Head of caudate nucleus (tissue), 42 donors: ENCODE measurements around the gene ECM1.

ENCODE experiments used
- DNase-seq, 42 donors: peaks; one replicate each; pipeline versions ENCODE4 v3.0.0 to v3.0.0-alpha.2; 2020 to 2021; ENCODE audit warnings: mixed read lengths in 7 of 42
- intact Hi-C: fragments of 100-400 bp; cut with DNase I; formaldehyde crosslinking; loops from one replicate; pipeline ENCODE4 v1.15.0; 2022

Gene ECM1

DNA sequence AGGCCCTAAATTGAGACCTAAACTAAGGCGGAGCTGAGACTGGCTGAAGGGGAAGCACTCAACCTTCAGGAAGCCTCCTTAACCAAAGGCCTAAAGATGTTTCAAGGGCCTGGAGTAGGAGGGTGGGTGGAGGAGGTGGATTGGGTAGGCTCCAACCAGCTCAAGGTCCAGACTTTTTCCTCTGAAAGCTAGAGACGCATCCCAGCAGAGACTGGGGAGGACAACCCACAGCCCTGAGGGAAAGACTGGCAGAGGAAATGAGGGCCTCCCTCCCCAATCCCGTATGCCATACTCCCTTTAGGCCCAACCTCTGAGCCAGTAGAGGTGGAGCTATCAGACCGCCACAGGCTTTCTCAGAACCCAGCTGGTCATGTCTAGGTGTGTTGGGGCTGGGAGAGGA, 1.1 kb downstream of the ECM1 start:
- DNase-seq = no peak
- intact Hi-C loops = no loop called here

DNA sequence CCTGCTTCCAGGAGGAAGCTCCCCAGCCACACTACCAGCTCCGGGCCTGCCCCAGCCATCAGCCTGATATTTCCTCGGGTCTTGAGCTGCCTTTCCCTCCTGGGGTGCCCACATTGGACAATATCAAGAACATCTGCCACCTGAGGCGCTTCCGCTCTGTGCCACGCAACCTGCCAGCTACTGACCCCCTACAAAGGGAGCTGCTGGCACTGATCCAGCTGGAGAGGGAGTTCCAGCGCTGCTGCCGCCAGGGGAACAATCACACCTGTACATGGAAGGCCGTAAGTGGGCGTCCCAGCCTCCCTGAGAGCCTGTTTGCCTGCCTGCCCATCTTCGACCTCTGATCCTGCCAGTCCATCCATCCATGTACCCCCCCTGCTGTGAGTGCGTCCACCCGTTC, 3.6 kb downstream of the ECM1 start:
- no peak for DNase-seq

DNA sequence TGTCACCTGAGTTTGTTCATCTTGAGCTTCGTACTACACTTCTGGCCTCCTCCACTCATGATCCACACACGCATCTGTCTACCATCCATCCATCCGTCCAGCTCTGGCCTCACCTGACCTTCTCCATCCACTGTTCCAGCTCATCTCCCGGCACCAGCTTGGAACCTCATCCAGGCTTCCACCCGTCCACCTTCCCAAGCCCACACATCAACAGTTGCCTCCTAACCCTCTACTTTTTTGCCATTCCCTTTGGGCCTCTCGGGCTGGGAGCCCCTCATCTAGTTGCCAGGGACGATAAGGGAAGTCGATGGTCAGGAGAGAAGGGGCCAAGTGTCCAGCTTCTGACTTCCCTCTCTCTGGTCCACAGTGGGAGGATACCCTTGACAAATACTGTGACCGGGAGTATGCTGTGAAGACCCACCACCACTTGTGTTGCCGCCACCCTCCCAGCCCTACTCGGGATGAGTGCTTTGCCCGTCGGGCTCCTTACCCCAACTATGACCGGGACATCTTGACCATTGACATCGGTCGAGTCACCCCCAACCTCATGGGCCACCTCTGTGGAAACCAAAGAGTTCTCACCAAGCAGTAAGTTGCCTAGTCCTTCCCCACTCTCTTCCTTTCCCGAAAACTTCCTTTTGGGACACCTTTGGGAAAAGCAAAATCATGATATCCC, 4.2 kb downstream of the ECM1 start:
- no peak for DNase-seq
- intact Hi-C loops = no loop called here

More for the DNA sequence above, 3.6 kb downstream of the ECM1 start:
- intact Hi-C loops = no loop called here

DNA sequence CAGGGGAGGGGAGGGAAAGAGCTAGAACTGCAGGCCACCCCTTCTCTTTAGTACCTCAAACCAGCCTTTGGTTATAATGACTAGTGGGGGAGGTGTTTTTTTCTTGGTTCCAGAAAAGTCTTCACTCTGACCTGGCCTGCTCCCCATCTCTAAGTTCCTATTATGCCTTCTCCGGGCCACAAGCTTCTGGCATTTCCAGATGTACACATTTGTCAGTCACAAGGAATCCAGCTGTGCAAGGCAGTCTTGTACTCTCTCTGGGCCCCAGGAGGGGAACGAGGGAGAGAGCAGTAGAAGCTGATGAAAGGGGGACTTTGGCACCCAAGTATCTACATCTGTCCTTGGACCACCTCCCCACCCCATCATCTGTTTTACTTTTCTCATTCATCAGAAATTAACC, 4.9 kb downstream of the ECM1 start:
- no peak for DNase-seq
- intact Hi-C loops = no loop called here

DNA sequence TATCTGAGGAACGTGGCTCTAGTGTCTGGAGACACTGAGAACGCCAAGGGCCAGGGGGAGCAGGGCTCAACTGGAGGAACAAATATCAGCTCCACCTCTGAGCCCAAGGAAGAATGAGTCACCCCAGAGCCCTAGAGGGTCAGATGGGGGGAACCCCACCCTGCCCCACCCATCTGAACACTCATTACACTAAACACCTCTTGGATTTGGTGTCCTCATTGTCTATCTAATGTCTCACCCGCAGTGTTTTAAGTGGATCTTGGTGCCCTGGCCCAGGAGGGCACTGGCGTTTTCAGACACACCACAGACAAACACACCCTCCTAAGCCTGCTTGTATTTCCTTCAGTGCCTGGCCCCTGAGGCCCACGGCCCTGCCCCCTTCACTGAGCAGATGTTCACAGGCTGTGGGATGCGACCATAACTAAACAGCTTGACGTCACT, 5.5 kb downstream of the ECM1 start:
- intact Hi-C loops = no loop called here
- no peak for DNase-seq

DNA sequence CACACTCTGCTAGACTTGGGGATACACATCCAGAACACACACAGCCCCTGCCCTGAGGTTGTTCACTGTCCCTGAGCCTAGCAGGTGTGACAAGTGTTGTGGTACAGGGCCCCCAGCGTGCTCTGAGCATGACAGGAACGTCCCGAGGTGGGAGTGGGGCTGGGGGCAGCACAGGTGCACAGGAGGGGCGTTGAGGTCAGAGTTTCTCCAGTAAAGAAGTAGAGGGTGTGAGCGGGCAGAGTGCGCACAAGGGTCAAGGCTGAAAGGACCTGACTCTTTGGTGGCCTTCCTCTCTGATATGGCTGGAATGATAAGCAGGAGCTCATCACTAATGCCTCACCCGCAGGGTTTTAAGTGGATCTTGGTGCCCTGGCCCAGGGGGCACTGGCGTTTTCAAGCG, 6.4 kb downstream of the ECM1 start:
- intact Hi-C loops = no loop called here
- no peak for DNase-seq

DNA sequence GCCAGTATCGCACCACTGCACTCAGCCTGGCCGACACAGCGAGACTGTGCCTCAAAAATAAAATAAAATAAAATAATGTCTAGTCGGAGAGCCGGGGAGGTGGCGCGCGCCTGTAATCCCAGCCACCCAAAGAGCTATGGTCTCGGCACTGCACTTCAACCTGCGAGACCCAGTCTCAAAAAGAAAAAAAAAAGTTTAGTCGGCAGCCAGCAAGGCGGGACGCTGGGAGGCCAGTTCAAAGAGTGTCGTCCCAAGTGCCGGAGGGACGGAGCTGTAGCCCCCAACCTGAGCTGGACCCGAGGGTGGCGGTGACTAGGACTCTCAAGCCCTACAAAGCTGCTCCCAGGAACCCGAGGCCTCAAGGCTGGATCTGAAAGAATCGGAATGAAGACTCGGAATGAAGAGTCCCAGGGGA, 7.0 kb downstream of the ECM1 start:
- intact Hi-C loops = no loop called here
- DNase-seq = peak in 3 of 42 donors; percentile 5 to 15 (median 10)

DNA sequence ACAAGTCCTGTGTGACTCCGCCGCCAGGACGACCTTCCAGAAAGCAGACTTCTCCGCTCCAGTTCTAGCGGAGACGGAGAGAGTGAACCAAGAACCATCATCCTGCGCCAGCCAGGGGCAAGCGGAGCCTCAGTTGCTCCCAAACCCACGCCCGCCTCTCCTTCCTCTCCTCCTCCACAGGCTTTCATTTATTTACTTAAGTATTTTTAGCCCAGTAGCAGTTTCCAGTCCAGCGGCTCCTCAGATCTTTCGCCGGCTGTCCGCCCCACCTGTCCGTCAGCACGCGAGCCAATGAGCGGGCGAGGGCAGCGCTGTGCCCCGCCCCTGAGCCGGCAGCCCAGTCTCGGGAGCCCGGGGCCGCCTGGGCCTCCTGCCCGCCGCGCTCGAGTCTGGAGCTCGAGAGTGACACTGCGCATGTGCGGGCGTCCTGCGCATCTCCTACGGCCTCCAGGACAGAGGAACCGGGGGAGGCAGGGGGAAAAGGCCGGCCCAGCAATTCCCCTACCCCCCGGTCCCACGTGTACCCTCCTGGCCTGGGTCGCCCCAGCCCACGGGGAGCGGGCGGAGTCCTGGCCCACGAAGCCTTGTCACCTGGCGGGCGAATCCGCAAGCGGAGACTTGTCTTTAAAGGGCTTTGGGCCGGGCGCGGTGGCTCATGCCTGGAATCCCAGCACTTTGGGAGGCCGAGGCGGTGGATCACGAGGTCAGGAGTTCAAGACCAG, 7.6 kb downstream of the ECM1 start, which contains the start of gene FALEC:
Gene FALEC (plus strand): TSS at position 425 of the 722 bp plus-strand sequence.
- intact Hi-C loops = no loop called here
- DNase-seq = peak; percentile 90 to 99 (median 97)

DNA sequence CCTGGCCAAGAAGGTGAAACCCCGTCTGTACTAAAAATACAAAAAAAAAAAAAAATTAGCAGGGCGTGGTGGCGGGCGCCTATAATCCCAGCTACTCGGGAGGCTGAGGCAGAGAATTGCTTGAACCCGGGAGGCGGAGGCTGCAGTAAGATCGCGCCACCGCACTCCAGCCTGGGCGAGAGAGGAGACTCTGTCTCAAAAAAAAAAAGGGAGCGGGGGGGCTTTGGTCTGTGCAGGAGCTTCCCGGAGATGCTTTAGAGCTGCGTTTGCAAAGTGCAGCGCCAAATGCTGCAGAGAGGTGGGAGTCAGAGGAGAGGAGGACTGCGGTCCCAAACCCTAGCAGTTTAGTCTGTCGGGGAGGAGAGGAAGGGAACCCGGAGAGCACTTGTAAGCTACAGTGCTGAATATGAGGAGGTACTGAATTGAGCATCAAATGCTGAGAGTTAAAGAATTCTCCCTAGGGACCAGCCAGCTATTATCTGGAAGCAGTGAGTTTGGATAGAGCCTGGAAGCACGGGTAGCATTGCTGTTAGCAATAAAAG, 8.2 kb downstream of the ECM1 start:
- DNase-seq = peak in 35 of 42 donors; percentile 3 to 68 (median 31)
- intact Hi-C loops = no loop called here

DNA sequence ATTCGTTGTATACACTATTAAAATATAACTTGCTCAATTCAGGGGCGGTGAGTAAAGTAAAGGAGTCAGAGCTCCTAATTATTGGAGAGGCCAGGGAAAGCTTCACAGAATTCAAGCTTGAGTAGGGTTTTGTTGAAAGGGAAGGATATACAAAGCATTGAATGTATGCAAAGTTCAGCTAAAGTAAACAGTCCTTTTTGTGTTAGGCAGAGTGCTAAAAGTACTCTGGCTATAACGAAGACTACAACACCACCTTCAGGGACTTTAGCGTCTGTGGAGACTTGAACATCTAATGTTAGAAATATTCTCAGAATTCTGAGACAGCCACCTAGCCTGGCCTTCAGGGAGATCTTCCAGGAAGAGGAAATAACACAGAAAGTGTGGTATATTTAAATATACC, 8.7 kb downstream of the ECM1 start:
- DNase-seq = no peak
- intact Hi-C loops = no loop called here

DNA sequence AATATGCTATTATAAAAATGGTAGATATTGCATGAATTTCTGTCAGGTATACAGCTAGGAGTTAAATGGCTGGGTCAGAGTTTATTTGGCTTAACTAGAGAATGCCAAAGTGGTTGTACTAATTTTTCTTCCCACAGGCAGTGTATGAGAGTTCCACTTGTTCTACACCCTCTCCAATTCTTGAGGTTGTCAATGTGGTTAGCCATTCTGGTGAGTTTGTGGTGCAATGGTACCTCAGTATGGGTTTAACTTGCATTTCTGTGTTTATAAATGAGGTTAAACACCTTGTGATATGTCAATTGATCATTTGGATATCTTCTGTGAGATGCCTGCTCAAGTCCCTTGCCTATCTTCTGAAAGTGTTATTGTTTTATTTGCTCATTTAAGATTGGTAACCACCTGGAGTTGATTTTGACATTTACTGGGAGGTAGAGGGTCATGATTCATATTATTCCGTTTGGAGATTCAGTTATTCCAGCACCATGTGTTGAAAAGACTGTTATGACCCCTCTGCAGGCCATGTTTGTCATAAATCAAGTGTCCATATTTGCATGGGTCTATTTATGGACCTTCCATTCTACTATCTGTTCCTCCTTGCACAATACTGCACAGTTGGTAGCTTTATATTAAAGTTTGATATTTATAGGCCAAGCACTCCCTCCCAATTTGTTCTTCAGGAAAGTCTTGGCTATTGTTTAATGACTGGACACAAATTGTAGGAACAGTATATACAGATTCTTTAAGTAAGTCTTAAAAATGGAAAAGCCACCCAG, 13.5 kb downstream of the ECM1 start:
- DNase-seq = no peak
- intact Hi-C loops = no loop called here

DNA sequence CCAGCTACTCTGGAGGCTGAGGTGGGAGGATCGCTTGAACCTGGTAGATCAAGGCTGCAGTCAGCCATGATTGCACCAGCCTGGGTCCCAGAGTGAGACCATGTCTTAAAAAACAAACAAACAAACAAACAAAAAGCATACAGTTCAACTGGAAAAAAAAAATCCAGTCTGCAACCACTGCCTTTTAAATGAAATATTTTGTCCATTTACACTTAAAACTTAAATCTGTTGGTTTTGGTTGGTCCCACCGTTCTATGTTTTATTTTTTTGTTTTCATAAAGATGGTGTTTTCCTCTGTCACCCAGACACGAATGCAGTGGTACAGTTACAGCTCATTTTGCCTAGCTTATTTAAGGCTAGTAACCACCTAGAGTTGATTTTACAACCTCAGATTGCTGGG, 17.4 kb downstream of the ECM1 start:
- intact Hi-C loops = no loop called here

DNA sequence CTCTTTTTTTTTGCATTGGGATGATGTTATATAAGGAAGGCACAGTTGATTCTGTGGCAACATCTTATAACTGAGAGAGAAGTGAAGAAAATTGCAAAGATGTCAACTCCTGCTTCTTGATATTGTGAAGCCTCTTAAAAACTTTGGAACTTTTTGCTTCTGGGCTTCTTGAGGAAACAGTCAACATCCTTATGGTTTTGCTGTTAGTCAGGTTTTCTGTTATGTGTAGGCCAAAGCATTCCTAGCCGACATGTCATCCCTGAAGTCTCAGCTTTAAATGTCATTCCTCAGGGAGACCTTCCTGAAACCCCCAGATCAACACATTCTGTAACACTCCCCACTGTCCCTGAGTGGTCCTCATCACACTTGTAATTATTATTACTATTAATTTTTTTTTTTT, 20.3 kb downstream of the ECM1 start:
- intact Hi-C loops = no loop called here
- no peak for DNase-seq

More for the DNA sequence above, 17.4 kb downstream of the ECM1 start:
- no peak for DNase-seq

DNA sequence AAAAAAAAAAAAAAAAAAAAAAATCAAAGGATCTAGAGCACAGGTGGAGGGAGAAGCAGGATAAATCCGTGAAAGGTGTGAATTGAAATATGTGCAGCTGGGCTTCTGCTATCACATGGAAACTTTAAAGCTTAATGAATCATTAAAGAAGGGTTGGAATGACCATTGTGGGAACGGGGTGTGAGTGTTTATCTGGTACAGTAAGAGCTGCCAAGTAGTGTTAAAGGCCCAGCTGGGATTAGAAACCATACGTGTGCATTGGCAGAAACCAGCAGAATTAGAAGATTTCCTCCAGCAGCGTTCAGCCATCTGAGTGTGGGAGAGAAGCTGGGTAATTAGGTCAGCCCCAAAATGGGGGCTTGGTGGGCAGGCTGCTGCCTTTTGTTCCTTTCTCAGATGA, 21.1 kb downstream of the ECM1 start:
- no peak for DNase-seq

DNA sequence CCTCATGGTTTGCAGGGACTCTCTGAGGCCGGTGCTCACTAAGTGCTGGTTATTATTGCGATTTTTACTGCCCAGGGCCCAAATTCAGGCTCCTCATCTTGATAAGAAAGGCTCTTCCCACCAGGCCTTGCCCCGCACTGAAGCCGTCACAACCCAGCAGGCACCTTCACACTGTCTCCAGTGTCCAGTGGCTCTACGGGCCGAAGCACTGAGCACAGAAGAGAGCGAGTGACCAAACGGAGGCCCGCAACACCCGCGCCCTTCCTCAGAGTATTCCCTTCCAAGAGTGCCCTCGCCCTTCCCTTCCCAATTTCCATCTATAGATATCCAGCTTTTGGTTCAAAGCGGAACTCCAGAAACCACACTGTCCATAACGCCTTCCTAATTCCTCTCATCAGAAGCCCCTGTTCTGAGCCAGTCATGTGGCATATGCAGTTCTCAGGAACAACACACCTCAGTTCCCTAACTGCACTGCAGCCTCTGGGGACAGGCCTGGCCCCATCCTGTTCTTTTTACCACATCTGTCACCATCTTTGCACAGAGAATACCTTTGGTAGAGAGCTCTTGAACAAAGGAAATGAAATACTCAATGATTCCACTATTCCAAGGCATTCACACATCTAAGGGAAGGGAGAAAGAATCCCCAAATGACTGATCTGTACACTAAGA, 22.7 kb downstream of the ECM1 start:
- intact Hi-C loops = loop anchor here (10.0 kb wide), 1 partner anchor 46 kb away; the partner anchor contains the start of gene TARS2
- DNase-seq = no peak

More for the DNA sequence above, 21.1 kb downstream of the ECM1 start:
- intact Hi-C loops = no loop called here

DNA sequence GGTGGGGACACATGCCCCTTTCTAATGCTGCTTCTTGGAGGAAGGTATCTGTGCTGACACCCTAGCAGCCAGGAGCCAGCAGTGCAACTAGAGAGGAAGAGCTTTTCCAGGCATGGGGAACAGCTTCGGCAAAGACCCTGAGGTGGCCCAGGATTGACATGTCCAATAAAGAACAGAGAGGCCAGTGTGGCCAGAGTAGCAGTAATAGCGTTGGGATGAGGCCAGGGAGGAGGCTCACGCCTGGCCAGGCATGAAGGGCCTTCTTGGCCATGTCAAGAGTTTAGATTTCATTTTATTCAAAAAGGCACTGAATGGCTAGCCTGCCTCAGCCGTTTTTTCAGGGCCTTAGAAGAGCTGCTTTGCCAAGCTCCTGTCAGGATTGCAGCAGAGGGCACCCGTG, 25.0 kb downstream of the ECM1 start:
- peak in 1 of 42 donors; percentile 23 for DNase-seq
- intact Hi-C loops = loop anchor here (10.0 kb wide), 1 partner anchor 48 kb away; the partner anchor contains the start of gene TARS2

DNA sequence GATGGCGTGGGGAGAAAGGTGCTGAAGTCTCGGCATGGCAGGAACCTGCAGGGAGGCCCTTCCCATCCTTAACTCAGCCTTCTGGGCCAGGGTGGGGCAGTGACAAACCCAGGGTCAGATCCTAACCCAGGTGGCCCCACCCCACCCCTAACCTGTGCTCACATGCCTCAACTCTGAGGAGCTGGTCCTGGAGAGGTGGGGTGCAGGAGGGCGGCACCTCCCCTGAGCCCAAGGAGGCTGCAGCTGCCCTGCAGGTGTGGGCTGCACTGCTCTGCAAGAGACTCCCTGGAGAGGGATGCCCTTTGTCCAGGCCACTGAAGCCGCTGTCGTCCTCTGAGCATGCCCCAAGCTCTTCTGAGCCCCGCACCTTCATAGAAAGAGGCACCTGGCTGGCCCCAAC, 26.1 kb downstream of the ECM1 start:
- intact Hi-C loops = loop anchor here (10.0 kb wide), 1 partner anchor 49 kb away; the partner anchor contains the start of gene TARS2

DNA sequence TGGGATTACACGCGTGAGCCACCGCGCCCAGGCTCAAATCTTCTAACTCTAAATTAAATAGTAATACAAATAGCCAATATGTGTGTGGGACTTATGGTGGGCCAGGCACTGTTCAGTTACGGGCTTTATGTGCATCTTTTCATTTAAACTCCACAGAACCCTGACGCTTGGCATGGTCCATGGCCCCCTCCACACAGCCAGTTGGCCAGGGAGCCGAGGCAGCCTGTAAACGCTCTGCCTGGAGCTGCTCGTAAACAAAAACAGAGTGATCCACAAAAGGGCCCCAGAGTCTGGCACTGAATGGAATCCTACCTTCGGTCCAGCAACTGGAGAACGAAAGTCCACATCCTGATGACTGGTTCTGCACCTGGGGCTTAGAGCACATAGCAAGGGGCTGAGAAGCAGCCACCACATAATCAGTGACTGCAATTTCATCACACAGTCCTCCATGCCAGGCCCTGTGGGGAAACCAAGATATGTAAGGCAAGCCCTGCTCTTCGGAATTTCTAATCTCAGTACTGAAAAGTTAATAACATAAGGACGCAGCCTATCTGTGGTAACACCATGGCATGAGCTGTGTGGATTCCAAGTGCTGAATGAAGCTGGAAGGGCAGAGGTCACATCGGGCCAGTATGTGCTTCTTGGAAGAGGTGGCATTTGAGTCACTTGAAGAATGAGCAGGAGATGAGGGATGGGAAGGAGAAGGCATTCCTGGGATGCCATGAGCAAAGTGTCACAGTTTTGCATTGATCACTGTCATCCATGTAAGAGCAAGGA, 27.8 kb downstream of the ECM1 start:
- no peak for DNase-seq
- intact Hi-C loops = loop anchor here (10.0 kb wide), 1 partner anchor 51 kb away; the partner anchor contains the start of gene TARS2

More for the DNA sequence above, 26.1 kb downstream of the ECM1 start:
- no peak for DNase-seq
